Neural progenitor cell (in vitro differentiated cells): ENCODE data around the gene GBP2. TPM values are rescaled to one million over a fixed set of nuclear protein-coding genes. Genes with fewer than 3 reads are reported as not detected.

Source experiments
- DNase-seq: peaks from one replicate; pipeline ENCODE4 v3.0.0-alpha.2; 2016; ENCODE audit warnings: low spot score
- H2AFZ ChIP-seq: fragments of 200-600 bp; sonication (generic); replicated peaks from 2 replicates; pipeline ENCODE4 v1.6.1; 2016; ENCODE audit warnings: antibody characterized with exemption
- H3F3A ChIP-seq: fragments of 200-600 bp; sonication (generic); 2 replicates; pipeline ENCODE4 v1.6.1; 2016; ENCODE audit warnings: antibody characterized with exemption, low read depth
- H3K27ac ChIP-seq: fragments of 200-600 bp; sonication (generic); 2 replicates; pipeline ENCODE4 v1.5.1; 2016; ENCODE audit warnings: mild to moderate bottlenecking
- H3K27me3 ChIP-seq: fragments of 200-600 bp; sonication (generic); 2 replicates; pipeline ENCODE4 v1.6.1; 2016; ENCODE audit warnings: mild to moderate bottlenecking, moderate library complexity
- H3K36me3 ChIP-seq: fragments of 200-600 bp; sonication (generic); 2 replicates; pipeline ENCODE4 v1.5.1; 2016
- H3K4me1 ChIP-seq: fragments of 200-600 bp; sonication (generic); 2 replicates; pipeline ENCODE4 v1.6.1; 2016; ENCODE audit warnings: mixed run types
- H3K4me2 ChIP-seq: fragments of 200-600 bp; sonication (generic); 2 replicates; pipeline ENCODE4 v1.6.1; 2016
- H3K4me3 ChIP-seq: fragments of 200-600 bp; sonication (generic); 2 replicates; pipeline ENCODE4 v1.5.1; 2016
- H3K79me2 ChIP-seq: fragments of 200-600 bp; sonication (generic); 2 replicates; pipeline ENCODE4 v1.6.1; 2016; ENCODE audit warnings: low read depth
- H3K9ac ChIP-seq: fragments of 200-600 bp; sonication (generic); 2 replicates; pipeline ENCODE4 v1.6.1; 2016
- H3K9me3 ChIP-seq: fragments of 200-600 bp; sonication (generic); 2 replicates; pipeline ENCODE4 v1.5.1; 2016; ENCODE audit warnings: low read depth
- H4K20me1 ChIP-seq: fragments of 200-600 bp; sonication (generic); 2 replicates; pipeline ENCODE4 v1.6.1; 2016; ENCODE audit warnings: low read depth
- H3K27ac Mint-ChIP-seq: 3 replicates; pipeline ENCODE4 v1.8.0; 2021; ENCODE audit warnings: mixed read lengths
- H3K27me3 Mint-ChIP-seq: 2 replicates; pipeline ENCODE4 v1.8.0; 2022; ENCODE audit warnings: low read depth, mild to moderate bottlenecking, inconsistent platforms, moderate library complexity, mixed read lengths; ENCODE audit not compliant: insufficient read depth
- H3K36me3 Mint-ChIP-seq: 3 replicates; pipeline ENCODE4 v1.8.0; 2021; ENCODE audit warnings: mixed read lengths
- H3K4me1 Mint-ChIP-seq: 3 replicates; pipeline ENCODE4 v1.8.0; 2021; ENCODE audit warnings: mixed read lengths
- H3K4me3 Mint-ChIP-seq: 3 replicates; pipeline ENCODE4 v1.8.0; 2021; ENCODE audit warnings: mild to moderate bottlenecking, moderate library complexity, mixed read lengths
- H3K9me3 Mint-ChIP-seq: 3 replicates; pipeline ENCODE4 v1.8.0; 2020; ENCODE audit warnings: mixed read lengths
- CTCF ChIP-seq: fragments of 200-600 bp; sonication (generic); IDR thresholded peaks from 2 replicates; pipeline ENCODE4 v1.5.1; 2017; ENCODE audit warnings: antibody characterized with exemption, mild to moderate bottlenecking
- EZH2 ChIP-seq: fragments of 200-600 bp; sonication (generic); IDR thresholded peaks from 2 replicates; pipeline ENCODE4 v1.6.1; 2017; ENCODE audit warnings: antibody characterized with exemption, mild to moderate bottlenecking, moderate library complexity
- EZH2phosphoT487 ChIP-seq: fragments of 200-600 bp; sonication (generic); IDR thresholded peaks from 2 replicates; pipeline ENCODE4 v1.6.1; 2017; ENCODE audit warnings: antibody characterized with exemption
- total RNA-seq: library from RNA; depleted of rRNA; stranded (reverse); fragments of >200 nt; gene quantifications from 2 replicates; pipeline ENCODE4 v1.2.3, GENCODE V29; 2015; ENCODE audit warnings: low replicate concordance

GBP2 gene
- total RNA-seq, 1 donor from 2014 or later: not detected

GRCh38 chr1:89151047-89151446 lies 25.1 kb upstream of the GBP2 start:
- H3K9me3 ChIP-seq: no peaks in the 10 kb centered on the region
- DNase-seq: no peak
- H3K9ac ChIP-seq: no peak overlapping the region
- no peak overlapping the region for H3K4me3 Mint-ChIP-seq
- no peaks in the 10 kb centered on the region for H4K20me1 ChIP-seq
- no peak for TF ChIP-seq CTCF
- TF ChIP-seq EZH2phosphoT487: no peak
- TF ChIP-seq EZH2: no peak
- H3K27me3 Mint-ChIP-seq: peaks cover 2% of the 10 kb centered on the region
- H3K4me1 Mint-ChIP-seq: no peaks in the 10 kb centered on the region
- no peak overlapping the region for H3K27ac ChIP-seq
- H3K36me3 Mint-ChIP-seq: no peaks in the 10 kb centered on the region
- H3K27me3 ChIP-seq: no peaks in the 10 kb centered on the region
- no peak overlapping the region for H2AFZ ChIP-seq
- no peaks in the 10 kb centered on the region for H3K4me1 ChIP-seq
- no peak overlapping the region for H3K27ac Mint-ChIP-seq
- no peaks in the 10 kb centered on the region for H3K36me3 ChIP-seq
- no peaks in the 10 kb centered on the region for H3F3A ChIP-seq
- H3K79me2 ChIP-seq: no peaks in the 10 kb centered on the region
- no peaks in the 10 kb centered on the region for H3K9me3 Mint-ChIP-seq
- H3K4me3 ChIP-seq: no peak overlapping the region
- H3K4me2 ChIP-seq: no peak overlapping the region

GRCh38 chr1:89149976-89150375 lies 24.1 kb upstream of the GBP2 start:
- no peaks in the 10 kb centered on the region for H3K27me3 ChIP-seq
- Mint-ChIP-seq H3K4me3 (no peak overlapping the region), H3K27me3 (peaks cover 2% of the 10 kb centered on the region), H3K4me1 (no peaks in the 10 kb centered on the region), H3K36me3 (no peaks in the 10 kb centered on the region), H3K27ac (no peak overlapping the region), H3K9me3 (no peaks in the 10 kb centered on the region)
- H3K4me1 ChIP-seq: no peaks in the 10 kb centered on the region
- no peaks in the 10 kb centered on the region for H4K20me1 ChIP-seq
- H3K9ac ChIP-seq: no peak overlapping the region
- no peak for TF ChIP-seq CTCF
- H3K4me2 ChIP-seq: no peak overlapping the region
- DNase-seq: no peak
- no peaks in the 10 kb centered on the region for H3K79me2 ChIP-seq
- no peaks in the 10 kb centered on the region for H3K36me3 ChIP-seq
- no peaks in the 10 kb centered on the region for H3F3A ChIP-seq
- H3K9me3 ChIP-seq: no peaks in the 10 kb centered on the region
- peak overlapping the region; percentile 30 for H2AFZ ChIP-seq
- H3K27ac ChIP-seq: no peak overlapping the region
- H3K4me3 ChIP-seq: no peak overlapping the region

GRCh38 chr1:89149229-89149628 lies 23.3 kb upstream of the GBP2 start:
- Histone ChIP-seq H3K4me1 (no peaks in the 10 kb centered on the region), H3K9me3 (no peaks in the 10 kb centered on the region), H2AFZ (peak overlapping the region; percentile 40), H3K79me2 (no peaks in the 10 kb centered on the region), H4K20me1 (no peaks in the 10 kb centered on the region), H3K4me3 (no peak overlapping the region), H3K9ac (no peak overlapping the region), H3K4me2 (no peak overlapping the region), H3K27ac (no peak overlapping the region), H3K36me3 (no peaks in the 10 kb centered on the region), H3F3A (no peaks in the 10 kb centered on the region), H3K27me3 (no peaks in the 10 kb centered on the region)
- no peak overlapping the region for H3K4me3 Mint-ChIP-seq
- H3K9me3 Mint-ChIP-seq: no peaks in the 10 kb centered on the region
- no peaks in the 10 kb centered on the region for H3K36me3 Mint-ChIP-seq
- H3K27ac Mint-ChIP-seq: no peak overlapping the region
- H3K27me3 Mint-ChIP-seq: peaks cover 2% of the 10 kb centered on the region
- H3K4me1 Mint-ChIP-seq: no peaks in the 10 kb centered on the region
- no peak for TF ChIP-seq EZH2
- TF ChIP-seq EZH2phosphoT487: no peak
- peak; percentile 32 for TF ChIP-seq CTCF
- peak; percentile 49 for DNase-seq
